ENCODE results near the gene ATP6V0A1.
"Not testable (repeated sequence)": the region's sequence is repeated elsewhere in the genome, so short reads cannot be mapped to it uniquely, and the experiment has no call there.

ATP6V0A1 gene

GRCh38 chr17:42458497-42459255 is at the start of gene ATP6V0A1:
Gene ATP6V0A1, plus strand, starts transcription at chr17:42458878. Its CDS starts 2,017 bp downstream, at chr17:42460895.
- peak; percentile 87 to 93 for DNase-seq

GRCh38 chr17:42409523-42410318 is 49.0 kb upstream of the ATP6V0A1 start:
- peak; percentile 98 for DNase-seq

- DNase-seq: no peak
Measured at GRCh38 chr17:42410319-42410685, 48.4 kb upstream of the ATP6V0A1 start.

- DNase-seq: no peak
Measured at GRCh38 chr17:42411361-42411760, 47.3 kb upstream of the ATP6V0A1 start.

- no peak for DNase-seq
Measured at GRCh38 chr17:42411905-42412679, 46.6 kb upstream of the ATP6V0A1 start.

GRCh38 chr17:42413464-42414040 is 45.1 kb upstream of the ATP6V0A1 start:
- no peak for DNase-seq

- DNase-seq: no peak
Measured at GRCh38 chr17:42414704-42415409, 43.8 kb upstream of the ATP6V0A1 start.

GRCh38 chr17:42417981-42418380 is 40.7 kb upstream of the ATP6V0A1 start:
- DNase-seq: not testable (repeated sequence)

GRCh38 chr17:42421136-42421506 is 37.6 kb upstream of the ATP6V0A1 start:
- no peak for DNase-seq

GRCh38 chr17:42421507-42422338 is 37.0 kb upstream of the ATP6V0A1 start:
- DNase-seq: no peak

GRCh38 chr17:42422412-42422957 is 36.2 kb upstream of the ATP6V0A1 start:
- peak in 1 of 2 experiments; percentile 33 for DNase-seq

GRCh38 chr17:42422958-42423712 is 35.5 kb upstream of the ATP6V0A1 start, which contains the start of gene CAVIN1:
Gene CAVIN1, minus strand, starts transcription at chr17:42423256. Its CDS starts 159 bp downstream, at chr17:42423097.
- peak; percentile 30 to 56 for DNase-seq

GRCh38 chr17:42423766-42424165 is 34.9 kb upstream of the ATP6V0A1 start:
- DNase-seq: no peak

- DNase-seq: no peak
Measured at GRCh38 chr17:42424991-42425610, 33.6 kb upstream of the ATP6V0A1 start.

- peak; percentile 25 to 63 for DNase-seq
Measured at GRCh38 chr17:42428141-42428944, 30.3 kb upstream of the ATP6V0A1 start.

GRCh38 chr17:42429726-42430447 is 28.8 kb upstream of the ATP6V0A1 start:
- no peak for DNase-seq

- DNase-seq: no peak
Measured at GRCh38 chr17:42431758-42432161, 26.9 kb upstream of the ATP6V0A1 start.

- peak; percentile 28 to 84 for DNase-seq
Measured at GRCh38 chr17:42436391-42436790, 22.3 kb upstream of the ATP6V0A1 start.

Data from NCI-H524 (cell line).